CMK (cell line): ENCODE results near the gene TIGD6.

ENCODE experiments used
- DNase-seq: peaks from one replicate; pipeline ENCODE4 v3.0.0-alpha.2; 2010; ENCODE audit warnings: low read depth

TIGD6 gene

DNA sequence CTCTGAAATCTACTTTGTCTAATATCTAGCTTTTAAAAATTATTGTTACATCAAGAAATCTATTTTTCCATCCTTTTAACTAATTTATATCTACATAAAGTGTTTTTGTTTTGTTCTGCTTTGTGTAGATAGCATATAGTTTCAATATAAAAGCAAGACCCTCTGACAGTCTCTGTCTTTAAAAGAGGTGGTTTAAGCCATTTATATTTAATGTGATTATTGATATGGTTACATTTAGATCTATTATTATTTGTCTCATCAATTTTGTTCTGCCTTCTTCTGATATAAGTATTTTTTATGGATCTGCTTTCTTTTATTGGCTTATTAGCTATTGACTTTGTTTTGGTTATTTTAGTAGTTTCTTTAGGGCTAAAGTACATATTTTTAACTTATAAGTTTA lies 16.1 kb upstream of the TIGD6 start:
- no peak for DNase-seq

DNA sequence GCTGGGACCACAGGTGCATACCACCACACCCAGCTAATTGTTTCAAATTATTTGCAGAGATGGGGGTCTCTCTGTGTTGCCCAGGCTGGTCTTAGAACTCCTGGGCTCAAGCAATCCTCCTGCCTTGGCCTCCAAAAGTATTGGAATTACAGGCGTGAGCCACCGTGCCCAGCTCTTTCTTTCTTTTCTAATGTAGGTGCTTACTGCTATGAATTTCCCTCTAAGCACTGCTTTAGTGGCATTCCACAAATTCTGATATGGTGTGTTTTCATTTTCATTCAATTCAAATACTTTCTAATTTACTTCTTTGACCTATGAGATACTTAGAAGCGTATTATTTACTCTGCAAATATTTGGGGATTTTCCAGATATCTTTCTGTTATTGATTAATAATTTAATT lies 15.0 kb upstream of the TIGD6 start:
- DNase-seq, result no peak

DNA sequence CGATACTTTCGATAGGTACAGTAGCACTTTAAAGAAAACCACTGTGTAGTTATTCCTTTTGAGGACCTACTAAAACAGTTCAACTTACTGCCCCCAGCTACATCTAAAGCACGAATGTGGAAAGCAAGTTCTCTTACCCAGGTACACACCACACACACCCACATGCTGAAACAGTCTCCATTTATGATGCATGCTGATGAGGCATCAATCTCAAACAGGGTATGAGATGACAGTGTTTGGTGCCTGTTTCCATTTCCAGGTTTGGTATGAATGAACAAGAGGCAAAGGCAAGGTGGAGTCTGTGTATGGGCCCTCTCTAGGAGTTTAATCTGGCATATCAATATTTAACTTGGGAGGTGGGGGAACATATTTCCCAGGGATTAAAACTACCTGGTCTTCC lies 14.0 kb upstream of the TIGD6 start:
- DNase-seq, result no peak

DNA sequence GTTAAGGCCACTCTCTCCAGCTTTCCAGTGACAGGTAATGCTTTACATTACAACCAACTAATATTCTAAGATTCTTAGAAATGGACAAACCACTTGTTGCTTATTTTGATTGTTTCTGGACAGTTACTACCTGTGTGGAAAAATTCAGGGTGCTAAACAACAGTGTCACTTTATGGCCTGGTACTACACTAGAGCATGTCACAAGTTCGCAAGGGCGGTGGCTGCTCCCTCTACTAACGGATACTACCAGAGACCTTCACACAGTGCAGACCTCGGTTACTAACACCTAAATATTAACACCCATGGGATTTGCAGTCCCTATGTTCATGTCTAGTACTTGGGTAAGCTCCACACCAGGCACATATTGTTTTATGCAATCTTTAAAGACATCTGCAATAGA lies 13.5 kb upstream of the TIGD6 start:
- DNase-seq, result no peak

DNA sequence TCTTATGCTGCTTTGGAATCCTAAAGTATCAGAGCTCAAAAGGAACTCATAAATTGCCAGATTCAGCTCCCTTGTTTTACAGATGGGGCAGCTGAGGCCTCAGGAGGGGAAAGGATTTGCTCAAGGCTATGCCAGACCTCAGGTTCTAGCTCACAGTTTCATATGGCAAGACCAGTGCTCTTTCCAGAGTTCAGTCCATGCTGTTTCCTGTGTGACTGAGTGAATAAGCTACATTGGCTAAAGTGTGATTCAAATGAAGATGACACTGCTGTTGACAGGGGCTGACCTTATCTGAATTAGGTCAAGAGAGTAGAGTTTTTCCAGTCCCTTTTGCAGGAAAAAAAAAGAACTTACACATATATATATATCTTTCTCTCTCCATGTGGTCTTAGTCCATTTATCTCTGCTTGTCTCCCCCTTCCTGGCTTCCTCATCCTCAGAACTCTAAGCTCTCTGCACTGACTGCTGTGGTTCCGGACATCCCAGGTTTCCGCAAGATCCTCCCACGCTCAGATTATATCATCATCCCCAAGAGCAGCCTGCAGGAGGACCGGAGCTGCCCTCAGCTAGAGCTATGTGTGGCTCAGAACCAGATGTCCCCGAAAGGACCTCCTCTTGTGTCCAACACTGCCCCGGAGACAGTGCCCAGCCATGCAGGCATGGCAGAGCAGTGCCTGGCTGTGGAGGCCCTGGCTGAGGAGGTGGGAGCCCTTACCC lies 9.4 kb upstream of the TIGD6 start:
- peak; percentile 76 for DNase-seq

DNA sequence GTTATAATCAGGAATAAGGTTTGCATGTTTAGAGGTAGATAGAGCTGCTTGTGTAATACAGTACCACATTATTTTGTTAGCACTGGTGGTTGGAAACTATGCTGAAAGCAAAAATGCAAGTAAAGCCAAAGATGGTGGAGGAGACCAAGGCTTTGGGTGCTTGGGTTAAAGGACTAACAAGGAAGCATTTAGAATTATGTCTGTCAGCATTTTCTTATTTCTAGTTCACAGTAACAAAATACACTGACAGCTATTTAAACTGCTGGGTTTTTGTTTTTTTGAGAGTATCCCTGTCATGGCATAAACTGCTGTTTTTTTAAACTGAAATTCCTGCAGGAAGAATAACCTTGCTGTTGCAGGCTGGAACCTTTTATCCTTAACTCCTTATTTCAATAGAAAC lies 6.6 kb upstream of the TIGD6 start:
- DNase-seq, result no peak

DNA sequence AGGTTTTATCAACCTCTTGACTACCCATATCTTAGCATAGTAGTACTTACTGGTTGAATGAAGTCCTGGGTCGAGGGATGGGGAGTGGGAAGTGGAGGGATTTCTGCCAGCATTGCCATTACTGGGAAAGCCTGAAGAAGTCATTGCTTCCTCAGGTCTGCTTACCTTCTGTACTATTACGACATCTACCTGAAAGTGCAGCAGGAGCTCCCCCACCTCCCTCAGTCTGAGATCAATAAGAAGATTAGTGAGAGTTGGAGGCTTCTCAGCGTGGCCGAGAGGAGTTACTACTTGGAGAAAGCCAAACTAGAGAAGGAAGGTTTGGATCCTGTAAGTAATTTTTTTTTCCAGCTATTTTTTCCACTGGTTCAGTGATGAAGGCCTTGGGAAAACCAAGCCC lies 5.9 kb upstream of the TIGD6 start:
- DNase-seq, result no peak

DNA sequence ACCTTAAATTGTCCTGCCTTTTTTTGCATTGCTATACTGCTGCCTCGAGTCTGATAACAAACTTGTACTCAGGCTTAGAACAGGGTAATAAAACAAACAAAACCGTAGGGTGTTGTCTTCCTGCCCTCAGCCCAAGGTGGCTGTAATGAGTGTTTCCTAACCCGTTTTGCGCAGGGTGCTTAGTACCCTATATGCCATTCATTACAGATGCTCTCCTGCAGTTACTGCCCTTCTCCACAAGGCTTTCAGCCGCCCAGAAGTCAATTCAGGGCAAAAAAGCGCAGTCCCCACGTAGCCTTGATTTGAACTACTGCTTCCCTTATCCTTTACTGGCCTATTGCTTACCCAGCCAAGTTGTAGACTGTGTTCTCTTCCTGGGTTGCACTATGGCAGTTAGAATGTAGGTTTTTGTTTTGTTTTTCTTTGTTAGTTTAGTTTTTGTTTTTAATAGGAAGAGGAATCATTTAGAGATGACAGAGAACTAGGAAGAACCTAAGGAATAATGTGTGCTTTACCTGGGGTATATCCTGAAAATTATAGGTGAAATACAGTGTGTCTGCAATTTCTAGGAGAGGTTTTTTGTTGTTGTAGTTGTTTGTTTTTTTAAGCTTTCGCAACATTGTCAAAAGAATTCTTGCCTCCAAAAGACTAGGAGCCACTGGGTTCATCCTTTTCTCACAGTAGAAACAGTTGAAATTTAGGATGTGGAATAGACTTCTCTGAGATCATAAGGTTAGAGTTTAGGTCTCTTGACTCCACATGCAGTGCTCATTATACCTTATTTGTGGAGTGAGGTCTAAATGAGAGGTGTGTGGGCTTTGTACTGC lies 1.4 kb upstream of the TIGD6 start:
- no peak for DNase-seq

DNA sequence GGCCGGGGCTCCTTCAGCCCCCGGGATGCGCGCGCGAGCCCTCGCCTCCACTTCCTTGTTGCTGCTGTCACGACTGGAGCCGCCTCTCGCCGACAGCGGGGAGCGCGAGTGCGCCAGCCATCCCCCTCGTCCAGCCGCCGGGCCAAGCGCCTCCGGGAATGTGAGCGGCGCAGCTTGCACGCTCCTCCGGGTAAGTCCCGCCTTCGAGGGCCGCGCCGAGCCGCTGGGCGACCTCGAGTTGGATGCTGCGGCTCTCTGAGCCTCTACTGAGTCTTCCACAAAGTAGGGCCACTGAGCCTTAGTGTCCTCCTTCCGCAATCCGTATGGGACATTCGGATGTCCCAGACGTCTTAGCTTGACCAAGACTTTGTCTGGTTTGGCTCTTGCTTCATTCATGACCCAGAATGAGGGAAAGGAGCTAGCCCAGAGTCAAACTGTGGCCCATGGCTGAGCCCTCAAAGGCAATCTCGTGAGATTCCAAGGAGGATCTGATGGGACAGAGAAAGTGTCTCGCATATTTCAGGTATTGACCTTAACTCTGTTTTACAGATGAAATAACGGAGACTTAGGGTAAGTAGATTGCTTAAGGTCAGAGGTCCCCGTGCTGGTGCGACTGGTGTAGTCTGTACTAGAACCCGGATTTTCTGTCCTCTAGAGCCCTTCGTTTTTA lies 671 bp upstream of the TIGD6 start:
- DNase-seq, result no peak

DNA sequence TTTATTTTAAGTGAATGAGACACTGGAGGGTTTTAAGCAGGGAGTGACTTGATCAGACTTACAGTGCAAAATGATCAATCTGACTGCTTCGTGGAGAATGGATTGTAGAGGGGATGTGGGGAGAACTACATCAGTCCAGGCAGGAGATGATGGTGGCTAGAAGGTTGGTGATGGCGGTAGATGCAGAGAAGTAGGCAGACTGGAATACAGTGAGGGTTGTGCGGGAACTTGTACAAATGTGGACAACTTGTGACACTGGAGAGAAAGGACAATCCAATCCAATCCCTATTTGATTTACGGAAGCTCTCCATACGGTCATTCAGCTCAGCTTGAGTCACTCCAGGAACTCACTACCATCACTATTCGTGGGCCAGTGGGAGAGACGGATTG lies 593 bp downstream of the TIGD6 start:
- DNase-seq, result no peak

DNA sequence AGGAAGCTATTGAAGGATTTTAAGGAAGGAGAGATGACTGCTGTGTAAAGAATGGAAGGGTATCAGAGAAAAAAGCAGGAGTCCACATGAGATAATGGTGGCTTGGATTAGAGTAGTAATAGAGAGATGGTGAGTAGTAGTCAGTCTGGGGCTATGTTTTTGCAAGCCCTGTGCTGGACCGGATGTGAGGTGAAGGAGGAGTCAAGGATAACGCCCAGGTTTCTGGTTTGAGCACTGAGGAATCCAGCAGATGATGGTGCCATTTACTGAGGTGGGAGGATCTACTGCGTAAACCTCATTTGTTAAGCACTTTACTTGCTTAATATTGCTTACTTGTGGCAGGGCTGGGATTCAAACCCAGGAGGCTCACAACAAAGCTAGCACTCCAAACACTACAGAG lies 1.1 kb downstream of the TIGD6 start:
- no peak for DNase-seq

DNA sequence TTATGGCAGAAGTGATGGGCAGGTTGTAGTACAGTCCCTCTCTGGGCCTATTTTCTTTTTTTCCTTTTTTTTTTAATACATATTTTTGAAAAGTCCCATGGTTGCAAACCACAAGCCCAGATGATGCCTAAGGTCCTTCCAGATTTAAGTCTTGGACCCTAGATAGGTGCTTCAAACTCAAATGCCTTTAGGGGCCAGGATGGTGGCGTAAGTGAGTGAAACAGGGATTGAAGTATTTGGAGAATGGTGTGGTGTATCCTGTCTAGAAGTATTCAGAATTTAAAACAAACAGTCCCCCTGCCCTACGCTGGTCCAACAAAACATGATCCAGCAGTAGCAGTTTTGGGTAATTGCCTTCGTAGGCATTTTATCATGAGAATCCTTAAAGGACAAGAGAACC lies 2.2 kb downstream of the TIGD6 start:
- DNase-seq, result no peak

DNA sequence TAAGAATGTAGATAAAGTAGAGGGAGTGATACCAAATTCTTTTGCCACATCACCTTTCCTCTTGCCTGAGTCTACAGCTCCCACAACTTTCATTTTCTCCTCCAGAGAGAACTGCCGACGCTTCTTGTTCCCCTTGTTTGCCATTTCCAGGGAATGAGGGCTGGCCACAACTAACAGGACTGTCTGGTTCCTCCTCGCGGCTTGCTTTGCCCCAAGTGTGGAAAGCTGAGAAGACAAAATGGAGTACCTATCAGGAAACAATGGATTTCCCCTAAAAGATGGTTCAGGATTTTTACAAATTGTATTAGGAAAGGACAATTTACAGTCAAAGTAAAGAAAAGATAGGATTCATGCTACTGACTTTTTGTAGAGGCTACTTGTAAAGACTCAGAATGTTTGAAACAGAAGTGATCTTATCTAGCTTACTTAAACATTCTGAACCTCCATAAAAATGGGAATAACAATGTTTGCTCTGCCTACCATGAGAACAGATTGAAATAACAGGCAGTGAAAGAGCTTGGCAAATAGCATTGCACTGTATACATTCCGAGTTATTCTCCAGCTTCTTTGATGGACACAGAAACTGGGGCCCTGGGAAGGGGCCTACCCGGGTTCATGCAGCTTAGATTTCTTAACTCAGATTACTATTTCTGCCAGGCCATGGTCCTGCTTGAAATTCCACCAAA lies 4.1 kb downstream of the TIGD6 start:
- DNase-seq, result no peak

DNA sequence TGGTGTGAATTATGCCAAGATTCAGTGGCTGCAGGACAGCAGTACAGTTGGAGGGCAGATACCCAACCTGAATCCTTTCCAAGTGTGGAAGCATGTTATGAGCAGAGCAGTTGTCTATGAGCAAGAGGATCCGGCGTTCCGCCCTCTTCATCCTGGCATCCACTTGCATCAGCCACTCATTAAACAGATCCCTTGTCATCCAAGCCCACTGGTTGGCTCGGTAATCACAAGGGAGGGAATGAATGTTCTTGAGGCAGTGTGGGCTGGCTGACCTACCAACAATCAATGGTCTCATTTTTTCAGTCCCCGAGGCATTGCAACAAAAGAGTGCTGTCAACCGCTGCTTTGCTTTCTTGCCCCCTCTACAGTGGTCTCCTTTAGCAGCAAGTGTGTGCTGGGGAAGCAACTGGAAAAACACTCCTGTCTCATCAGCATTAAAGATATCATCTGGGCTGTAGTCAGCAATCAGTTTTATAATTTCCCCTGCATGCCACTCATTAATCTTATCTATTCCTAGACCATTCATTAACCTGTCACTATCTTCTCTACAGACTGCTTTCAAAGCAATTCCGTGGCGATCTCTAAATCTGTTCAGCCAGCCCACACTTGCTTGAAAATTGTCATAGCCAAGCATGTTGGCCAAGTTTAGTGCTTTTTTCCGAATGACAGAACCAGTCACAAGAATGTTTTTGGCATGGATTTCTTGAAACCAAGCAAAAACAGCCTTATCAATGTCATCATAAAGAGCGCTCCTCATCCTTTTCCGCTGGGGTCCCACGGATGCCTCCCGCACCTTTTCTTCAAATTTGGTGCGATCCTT lies 4.9 kb downstream of the TIGD6 start:
- no peak for DNase-seq

DNA sequence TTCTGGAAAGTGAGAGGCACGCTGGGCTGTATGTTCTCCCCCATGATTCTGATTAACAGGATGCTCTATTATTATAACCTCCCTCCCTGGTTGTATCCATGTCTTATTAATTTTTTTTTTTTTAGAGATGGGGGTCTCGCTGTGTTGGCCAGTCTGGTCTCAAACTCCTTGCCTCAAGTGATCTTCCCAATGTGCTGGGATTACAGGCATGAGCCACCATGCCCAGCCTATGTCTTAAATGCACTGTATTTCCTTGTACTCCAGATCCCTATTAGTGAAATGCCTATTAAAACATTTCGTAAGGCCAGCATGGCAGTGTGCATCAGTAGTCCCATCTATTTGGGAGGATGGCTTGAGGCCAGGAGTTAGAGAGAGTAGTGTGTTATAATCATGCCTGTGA lies 7.0 kb downstream of the TIGD6 start:
- no peak for DNase-seq

DNA sequence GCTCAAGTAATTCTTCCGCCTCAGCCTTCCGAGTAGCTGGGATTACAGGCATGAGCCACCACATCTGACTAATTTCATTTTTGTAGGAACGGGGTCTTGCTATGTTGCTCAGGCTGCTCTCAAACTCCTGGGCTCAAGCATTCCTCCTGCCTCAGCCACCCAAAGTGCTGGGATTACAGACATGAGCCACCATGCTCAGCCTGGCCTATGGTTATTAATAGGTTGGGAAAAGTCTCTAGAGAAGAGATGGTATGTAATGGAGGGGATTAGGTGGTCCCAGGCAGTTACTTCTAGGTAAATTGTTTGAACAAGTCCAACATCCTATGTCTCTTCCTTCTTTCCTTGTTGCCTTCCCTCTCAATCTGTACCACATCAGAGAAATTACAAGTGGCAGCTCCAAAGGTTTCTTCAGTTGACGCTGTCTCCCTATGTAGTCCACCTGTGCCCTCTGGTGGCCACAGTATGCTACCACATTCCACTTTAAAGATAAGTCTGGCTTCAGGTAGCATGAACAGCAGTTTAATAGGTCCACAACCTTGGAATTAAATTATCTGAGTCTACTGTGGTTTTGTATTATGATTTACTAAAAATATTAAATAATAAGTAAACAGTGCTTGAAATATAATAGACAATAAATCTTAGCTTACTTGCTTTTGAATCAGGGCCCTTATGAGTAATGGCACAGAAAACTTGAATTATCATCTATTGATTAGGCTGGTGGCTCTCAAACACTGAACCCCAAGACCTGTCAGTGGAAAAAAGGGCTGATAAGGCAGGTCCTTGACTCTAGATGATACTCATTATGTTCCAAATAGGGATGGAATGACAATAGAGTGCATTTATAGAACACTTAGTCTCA lies 9.7 kb downstream of the TIGD6 start:
- no peak for DNase-seq

DNA sequence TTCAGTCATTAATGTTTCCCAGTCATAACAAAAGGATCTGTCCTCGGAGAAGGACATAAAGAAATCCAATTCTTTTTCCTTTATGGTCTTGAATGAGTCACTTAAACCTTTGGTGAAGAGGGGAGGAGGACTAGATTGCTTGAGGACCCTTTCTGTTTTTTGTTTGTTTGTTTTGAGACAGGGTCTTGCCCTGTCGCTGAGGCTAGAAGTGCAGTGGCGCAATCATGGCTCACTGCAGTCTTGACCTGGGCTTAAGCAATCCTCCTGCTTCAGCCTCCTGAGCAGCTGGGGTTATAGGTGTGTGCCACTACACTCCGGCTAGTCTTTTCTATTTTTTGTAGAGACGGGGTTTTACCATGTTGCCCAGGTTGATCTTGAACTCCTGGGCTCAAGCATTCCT lies 12.3 kb downstream of the TIGD6 start:
- DNase-seq, result no peak

DNA sequence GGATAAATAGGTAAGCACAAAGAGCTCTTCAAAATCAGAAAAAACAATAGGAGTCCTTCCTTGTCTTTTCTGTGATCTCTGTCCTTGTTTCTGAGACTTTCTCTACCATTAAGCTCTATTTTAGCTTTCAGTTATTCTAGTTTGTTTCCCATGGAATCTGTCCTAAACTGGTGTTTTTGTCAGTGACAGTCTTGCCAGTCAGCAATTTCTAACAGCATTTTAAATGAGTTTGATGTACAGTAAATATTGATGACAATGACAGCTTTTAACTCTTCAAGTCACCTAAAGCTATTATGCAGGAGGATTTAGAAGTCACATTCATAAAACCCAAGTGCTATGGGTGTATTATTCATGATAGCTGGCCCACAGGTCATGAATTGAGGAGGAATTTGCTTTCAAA lies 17.9 kb downstream of the TIGD6 start:
- DNase-seq, result no peak

DNA sequence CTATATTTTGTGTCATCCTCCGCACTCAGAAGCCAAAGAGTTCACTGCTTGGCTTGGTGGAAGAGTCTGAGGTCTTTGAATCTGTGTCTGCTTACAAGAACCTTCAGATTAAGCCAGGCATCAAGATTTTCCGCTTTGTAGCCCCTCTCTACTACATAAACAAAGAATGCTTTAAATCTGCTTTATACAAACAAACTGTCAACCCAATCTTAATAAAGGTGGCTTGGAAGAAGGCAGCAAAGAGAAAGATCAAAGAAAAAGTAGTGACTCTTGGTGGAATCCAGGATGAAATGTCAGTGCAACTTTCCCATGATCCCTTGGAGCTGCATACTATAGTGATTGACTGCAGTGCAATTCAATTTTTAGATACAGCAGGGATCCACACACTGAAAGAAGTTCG lies 19.2 kb downstream of the TIGD6 start:
- DNase-seq, result no peak

DNA sequence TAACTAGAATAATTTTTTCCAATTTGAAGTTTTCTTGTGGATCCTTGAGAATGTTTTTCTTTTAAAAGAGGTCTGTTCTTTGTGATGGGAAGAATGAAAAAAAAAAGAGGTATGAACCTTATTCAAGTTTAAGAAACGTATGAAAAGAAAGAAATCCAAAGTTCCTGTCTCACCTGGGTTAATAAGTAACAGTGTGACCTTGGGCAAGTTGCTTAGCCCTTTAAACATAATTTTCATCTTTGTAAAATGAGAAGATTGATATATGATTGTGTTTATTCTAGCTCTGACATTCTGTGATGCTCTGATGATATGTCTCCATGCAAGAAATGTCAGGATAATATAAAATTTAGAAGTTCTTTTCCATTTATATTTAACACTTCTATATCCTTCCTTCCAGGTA lies 20.6 kb downstream of the TIGD6 start:
- no peak for DNase-seq

DNA sequence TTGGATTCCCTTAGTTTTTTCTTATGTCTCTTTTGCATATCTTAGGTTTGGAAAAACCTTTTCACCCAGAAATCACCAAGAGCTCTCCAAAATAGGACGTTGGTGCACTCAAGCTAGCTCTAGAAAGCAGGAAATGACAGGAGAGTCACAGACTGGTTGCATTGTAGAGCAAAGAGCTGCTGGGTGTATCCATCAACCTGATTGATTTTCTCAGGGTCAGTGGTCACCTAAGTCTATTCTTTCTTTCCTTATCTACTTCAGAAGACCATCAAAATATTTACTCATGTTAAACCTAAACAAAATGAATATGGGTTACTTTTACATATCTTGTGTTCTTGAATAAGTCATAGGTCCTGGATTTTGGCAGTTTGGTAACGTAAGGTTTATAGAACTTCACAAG lies 25.0 kb downstream of the TIGD6 start:
- no peak for DNase-seq
